Activated T-helper 2 cell treated with anti-CD3 and anti-CD28 coated beads, Interferon-gamma antibody, Interleukin-2, Interleukin-4, amounts not matched to agents 10 μg/mL and 5 μg/mL and 100 μg/mL, durations not matched to agents 14 hours and 24 hours and 36 hours (primary cell): ENCODE data around the gene ATP6V0A1. TPM values are rescaled to one million over a fixed set of nuclear protein-coding genes. Genes with fewer than 3 reads are reported as not detected.
"Not testable (repeated sequence)": the region's sequence is repeated elsewhere in the genome, so short reads cannot be mapped to it uniquely, and the experiment has no call there.

Source experiments
- DNase-seq: peaks from one replicate; pipeline ENCODE4 v3.0.0; 2021; ENCODE audit warnings: low spot score
- H3K27ac Mint-ChIP-seq: one replicate; pipeline ENCODE4 v1.8.0; 2021; ENCODE audit warnings: mixed read lengths
- H3K27me3 Mint-ChIP-seq: one replicate; pipeline ENCODE4 v1.8.0; 2021; ENCODE audit warnings: low read depth, mixed read lengths
- H3K36me3 Mint-ChIP-seq: one replicate; pipeline ENCODE4 v1.8.0; 2021; ENCODE audit warnings: low read depth, mixed read lengths
- H3K4me1 Mint-ChIP-seq: one replicate; pipeline ENCODE4 v1.8.0; 2021; ENCODE audit warnings: low read depth, mixed read lengths
- H3K4me3 Mint-ChIP-seq: one replicate; pipeline ENCODE4 v1.8.0; 2021; ENCODE audit warnings: low read depth, mild to moderate bottlenecking, moderate library complexity, mixed read lengths
- H3K9me3 Mint-ChIP-seq: one replicate; pipeline ENCODE4 v1.8.0; 2021; ENCODE audit warnings: mixed read lengths
- intact Hi-C: fragments of 100-400 bp; cut with micrococcal nuclease; formaldehyde crosslinking; loops from one replicate; pipeline ENCODE4 v1.15.1; 2023
- total RNA-seq: library from RNA; stranded (reverse); gene quantifications from 2 replicates; pipeline ENCODE4 v1.2.3, GENCODE V29; 2022

The ATP6V0A1 gene
- total RNA-seq, 1 donor from 2014 or later = 17.5 TPM

- no peak for DNase-seq
- intact Hi-C loops = no loop called here
- Mint-ChIP-seq H3K27me3 (no peaks in the 10 kb centered on the region), H3K4me3 (no peak overlapping the region), H3K9me3 (no peaks in the 10 kb centered on the region), H3K4me1 (peaks cover 18% of the 10 kb centered on the region), H3K36me3 (peaks cover 13% of the 10 kb centered on the region), H3K27ac (no peak overlapping the region)
These were observed 86.2 kb downstream of the ATP6V0A1 start for GRCh38 chr17:42544874-42545283.

- H3K36me3 Mint-ChIP-seq, H3K4me3 Mint-ChIP-seq, DNase-seq, intact Hi-C loops, H3K9me3 Mint-ChIP-seq, H3K27me3 Mint-ChIP-seq, H3K27ac Mint-ChIP-seq: not testable (repeated sequence)
- peaks cover 16% of the 10 kb centered on the region for H3K4me1 Mint-ChIP-seq
These were observed 87.3 kb downstream of the ATP6V0A1 start for GRCh38 chr17:42545755-42546505.

DNA sequence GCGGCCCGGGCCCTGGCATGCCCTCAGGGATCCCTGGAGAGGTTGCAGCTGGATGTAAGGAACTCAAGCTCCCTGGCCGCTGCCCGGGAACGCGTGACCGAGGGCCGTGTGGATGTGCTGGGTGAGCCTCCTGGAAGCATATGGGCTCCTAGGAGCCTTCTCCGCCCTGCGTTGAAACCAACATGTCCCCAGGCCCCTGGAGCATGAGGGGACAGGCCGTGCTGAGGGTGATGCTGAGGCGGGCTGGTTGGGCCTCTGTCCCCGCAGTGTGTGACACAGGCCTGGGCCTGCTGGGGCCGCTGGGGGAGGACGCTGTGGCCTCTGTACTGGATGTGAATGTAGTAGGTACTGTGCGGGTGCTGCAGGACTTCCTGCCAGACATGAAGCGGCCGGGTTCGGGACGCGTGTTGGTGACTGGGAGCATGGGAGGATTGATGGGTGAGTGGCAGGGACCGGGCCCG is 88.4 kb downstream of the ATP6V0A1 start:
- no peak overlapping the region for H3K4me3 Mint-ChIP-seq
- H3K27ac Mint-ChIP-seq = no peak overlapping the region
- intact Hi-C loops = no loop called here
- no peaks in the 10 kb centered on the region for H3K9me3 Mint-ChIP-seq
- H3K27me3 Mint-ChIP-seq = no peaks in the 10 kb centered on the region
- H3K36me3 Mint-ChIP-seq = peaks cover 3% of the 10 kb centered on the region
- H3K4me1 Mint-ChIP-seq = peaks cover 11% of the 10 kb centered on the region
- no peak for DNase-seq

DNA sequence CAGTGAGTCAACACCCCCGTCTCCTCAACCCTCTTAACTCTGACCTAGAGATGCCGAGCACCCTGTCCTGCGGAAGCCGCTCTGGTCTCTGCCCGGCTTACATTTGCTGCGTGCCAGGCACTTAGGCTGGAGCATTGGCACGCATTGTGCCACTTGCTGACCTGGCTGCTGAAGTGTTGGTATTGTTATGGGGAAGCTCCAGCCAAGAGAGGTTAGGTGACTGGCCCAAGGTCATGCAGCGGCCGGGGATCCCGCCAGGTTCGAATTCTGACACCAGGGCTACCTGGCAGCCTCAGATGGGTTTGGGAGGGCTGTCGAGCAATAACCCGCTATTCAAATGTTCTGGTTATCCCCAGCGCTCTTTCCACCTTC is 89.0 kb downstream of the ATP6V0A1 start:
- Mint-ChIP-seq H3K36me3 (peaks cover 9% of the 10 kb centered on the region), H3K27me3 (no peaks in the 10 kb centered on the region), H3K4me3 (no peak overlapping the region), H3K4me1 (peaks cover 11% of the 10 kb centered on the region), H3K9me3 (no peaks in the 10 kb centered on the region), H3K27ac (no peak overlapping the region)
- intact Hi-C loops = no loop called here
- no peak for DNase-seq

DNA sequence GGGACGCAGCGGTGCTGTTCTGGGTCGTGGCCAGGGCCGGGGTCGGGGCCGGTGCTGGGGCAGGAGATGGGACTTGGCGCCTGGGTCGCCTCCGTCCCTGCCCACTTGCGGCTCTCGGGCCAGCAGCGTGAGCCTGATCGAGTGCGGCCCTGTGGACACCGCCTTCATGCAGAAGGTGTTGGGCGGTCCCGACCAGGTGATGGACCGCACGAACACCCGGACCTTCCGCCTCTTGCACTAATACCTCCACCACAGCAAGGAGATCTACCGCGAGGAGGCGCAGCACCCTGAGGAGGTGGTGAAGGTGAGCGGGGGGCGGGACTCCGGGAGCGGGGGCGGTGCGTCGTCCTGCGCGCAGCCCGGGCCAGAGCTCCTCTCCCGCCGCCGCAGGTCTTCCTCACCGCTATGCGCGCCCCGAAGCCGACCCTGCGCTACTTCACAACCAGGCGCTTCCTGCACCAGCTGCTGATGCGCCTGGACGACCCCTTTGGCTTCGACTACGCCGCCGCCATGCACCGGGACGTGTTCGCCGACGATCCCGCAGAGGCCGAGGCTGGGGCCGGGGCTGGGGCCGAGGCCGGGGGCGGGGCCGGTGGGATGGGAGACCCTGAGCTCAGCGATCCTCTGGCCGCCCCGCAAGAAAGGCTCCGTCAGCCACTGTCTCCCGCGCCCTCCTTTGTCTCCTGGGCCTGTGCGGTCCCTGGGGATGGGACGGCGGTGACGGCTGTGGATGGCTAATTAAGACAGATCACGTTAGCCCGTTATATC is 89.6 kb downstream of the ATP6V0A1 start:
- Mint-ChIP-seq H3K4me1 (peaks cover 11% of the 10 kb centered on the region), H3K9me3 (no peaks in the 10 kb centered on the region), H3K36me3 (peaks cover 10% of the 10 kb centered on the region), H3K27ac (no peak overlapping the region), H3K27me3 (no peaks in the 10 kb centered on the region), H3K4me3 (peak overlapping the region; percentile 37)
- peak; percentile 68 for DNase-seq
- intact Hi-C loops = no loop called here

DNA sequence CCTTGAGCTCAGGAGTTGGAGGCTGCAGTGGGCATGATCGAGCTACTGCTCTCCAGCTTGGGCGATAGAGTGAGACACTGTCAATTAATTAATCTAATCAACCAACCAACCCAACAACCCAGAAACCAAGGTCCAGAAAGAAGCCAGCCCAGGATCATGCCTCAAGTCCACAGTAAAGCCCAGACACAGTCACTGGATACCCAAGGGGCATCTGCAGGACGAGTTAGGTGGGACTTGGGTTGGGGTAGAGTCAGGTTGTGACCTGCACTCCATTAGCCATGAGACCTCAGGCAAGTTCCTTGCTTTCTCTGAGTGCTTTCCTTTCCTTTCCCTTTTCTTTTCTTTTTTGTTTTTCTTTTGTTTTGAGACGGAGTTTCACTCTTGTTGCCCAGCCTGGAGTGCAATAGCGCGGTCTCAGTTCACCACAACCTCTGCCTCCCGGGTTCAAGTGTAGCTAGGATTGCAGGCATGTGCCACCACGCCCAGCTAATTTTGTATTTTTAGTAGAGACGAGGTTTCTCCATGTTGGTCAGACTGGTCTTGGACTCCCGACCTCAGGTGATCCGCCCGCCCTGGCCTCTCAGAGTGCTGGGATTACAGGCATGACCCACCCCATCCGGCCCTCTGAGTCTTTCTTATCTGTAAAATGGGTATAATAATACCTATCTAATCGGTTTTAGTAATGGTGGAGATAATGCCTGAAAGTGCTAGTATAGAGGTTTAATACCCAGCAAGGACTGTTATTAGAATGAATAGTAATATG is 90.5 kb downstream of the ATP6V0A1 start:
- intact Hi-C loops = no loop called here
- peaks cover 11% of the 10 kb centered on the region for H3K4me1 Mint-ChIP-seq
- H3K27me3 Mint-ChIP-seq = no peaks in the 10 kb centered on the region
- no peak overlapping the region for H3K27ac Mint-ChIP-seq
- H3K9me3 Mint-ChIP-seq = no peaks in the 10 kb centered on the region
- peak overlapping the region; percentile 5 for H3K4me3 Mint-ChIP-seq
- peaks cover 10% of the 10 kb centered on the region for H3K36me3 Mint-ChIP-seq
- DNase-seq = no peak

- Mint-ChIP-seq H3K4me1 (peaks cover 20% of the 10 kb centered on the region), H3K4me3 (peak within 1 kb of the TSS; percentile 93), H3K27ac (peak within 1 kb of the TSS; percentile 46)
- H3K27me3 Mint-ChIP-seq, DNase-seq, H3K9me3 Mint-ChIP-seq, intact Hi-C loops, H3K36me3 Mint-ChIP-seq: not testable (repeated sequence)
These were observed 94.1 kb downstream of the ATP6V0A1 start, which contains the start of gene HSD17B1 for GRCh38 chr17:42552736-42553135. Gene HSD17B1 (plus strand): TSS chr17:42552923. CDS start chr17:42552934, 11 bp downstream.

DNA sequence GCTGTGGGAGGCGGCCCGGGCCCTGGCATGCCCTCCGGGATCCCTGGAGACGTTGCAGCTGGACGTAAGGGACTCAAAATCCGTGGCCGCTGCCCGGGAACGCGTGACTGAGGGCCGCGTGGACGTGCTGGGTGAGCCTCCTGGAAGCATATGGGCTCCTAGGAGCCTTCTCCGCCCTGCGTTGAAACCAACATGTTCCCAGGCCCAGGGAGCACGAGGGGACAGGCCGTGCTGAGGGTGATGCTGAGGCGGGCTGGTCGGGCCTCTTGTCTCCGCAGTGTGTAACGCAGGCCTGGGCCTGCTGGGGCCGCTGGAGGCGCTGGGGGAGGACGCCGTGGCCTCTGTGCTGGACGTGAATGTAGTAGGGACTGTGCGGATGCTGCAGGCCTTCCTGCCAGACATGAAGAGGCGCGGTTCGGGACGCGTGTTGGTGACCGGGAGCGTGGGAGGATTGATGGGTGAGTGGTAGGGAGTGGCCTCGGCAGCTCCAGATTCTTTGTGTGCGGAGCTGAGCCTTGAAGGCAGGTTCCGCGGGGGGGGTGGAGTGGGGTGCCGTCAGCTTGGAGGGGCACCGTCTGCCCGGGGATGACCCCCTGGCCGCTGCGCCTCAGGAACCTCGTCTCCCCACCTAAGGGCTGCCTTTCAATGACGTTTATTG is 94.6 kb downstream of the ATP6V0A1 start:
- H3K27me3 Mint-ChIP-seq = no peaks in the 10 kb centered on the region
- DNase-seq = no peak
- H3K4me1 Mint-ChIP-seq = peaks cover 20% of the 10 kb centered on the region
- peak overlapping the region; percentile 46 for H3K27ac Mint-ChIP-seq
- peak overlapping the region; percentile 93 for H3K4me3 Mint-ChIP-seq
- peaks cover 7% of the 10 kb centered on the region for H3K36me3 Mint-ChIP-seq
- no peaks in the 10 kb centered on the region for H3K9me3 Mint-ChIP-seq
- intact Hi-C loops = no loop called here

DNA sequence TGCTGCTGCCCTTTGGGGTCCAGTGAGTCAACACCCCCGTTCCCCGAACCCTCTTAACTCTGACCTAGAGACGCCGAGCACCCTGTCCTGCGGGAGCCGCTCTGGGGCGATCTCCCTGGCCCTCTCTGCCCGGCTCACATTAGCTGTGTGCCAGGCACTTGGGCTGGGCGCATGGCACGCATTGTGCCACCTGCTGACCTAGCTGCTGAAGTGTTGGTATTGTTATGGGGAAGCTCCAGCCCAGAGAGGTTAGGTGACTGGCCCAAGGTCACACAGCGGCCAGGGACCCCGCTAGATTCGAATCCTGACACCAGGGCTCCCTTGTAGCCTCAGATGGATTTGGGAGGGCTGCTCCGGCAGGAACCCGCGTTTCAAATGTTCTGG is 95.2 kb downstream of the ATP6V0A1 start:
- intact Hi-C loops = no loop called here
- DNase-seq = no peak
- peak overlapping the region; percentile 93 for H3K4me3 Mint-ChIP-seq

DNA sequence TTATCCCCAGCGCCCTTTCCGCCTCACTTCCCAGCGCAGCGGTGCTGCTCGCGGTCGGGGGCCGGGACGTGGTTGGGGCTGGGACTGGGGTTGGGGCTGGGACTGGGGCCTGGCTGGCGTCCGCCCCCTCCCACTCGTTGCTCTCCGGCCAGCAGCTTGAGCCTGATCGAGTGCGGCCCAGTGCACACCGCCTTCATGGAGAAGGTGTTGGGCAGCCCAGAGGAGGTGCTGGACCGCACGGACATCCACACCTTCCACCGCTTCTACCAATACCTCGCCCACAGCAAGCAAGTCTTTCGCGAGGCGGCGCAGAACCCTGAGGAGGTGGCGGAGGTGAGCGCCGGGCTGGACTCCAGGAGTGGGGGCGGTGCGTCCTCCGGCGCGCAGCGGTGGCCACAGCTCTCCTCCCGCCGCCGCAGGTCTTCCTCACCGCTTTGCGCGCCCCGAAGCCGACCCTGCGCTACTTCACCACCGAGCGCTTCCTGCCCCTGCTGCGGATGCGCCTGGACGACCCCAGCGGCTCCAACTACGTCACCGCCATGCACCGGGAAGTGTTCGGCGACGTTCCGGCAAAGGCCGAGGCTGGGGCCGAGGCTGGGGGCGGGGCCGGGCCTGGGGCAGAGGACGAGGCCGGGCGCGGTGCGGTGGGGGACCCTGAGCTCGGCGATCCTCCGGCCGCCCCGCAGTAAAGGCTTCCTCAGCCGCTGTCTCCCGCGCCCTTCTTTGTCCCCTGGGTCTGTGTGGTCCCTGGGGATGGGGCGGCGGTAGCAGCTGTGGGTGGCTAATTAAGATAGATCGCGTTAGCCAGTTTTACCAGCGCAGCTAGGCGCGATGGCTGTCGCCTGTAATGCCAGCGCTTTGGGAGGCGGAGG is 95.8 kb downstream of the ATP6V0A1 start:
- peaks cover 7% of the 10 kb centered on the region for H3K36me3 Mint-ChIP-seq
- peak; percentile 77 for DNase-seq
- H3K9me3 Mint-ChIP-seq = no peaks in the 10 kb centered on the region
- peaks cover 13% of the 10 kb centered on the region for H3K4me1 Mint-ChIP-seq
- peak overlapping the region; percentile 91 for H3K27ac Mint-ChIP-seq
- H3K27me3 Mint-ChIP-seq = no peaks in the 10 kb centered on the region
- intact Hi-C loops = no loop called here
- H3K4me3 Mint-ChIP-seq = peak overlapping the region; percentile 93

More for the DNA sequence above, 95.2 kb downstream of the ATP6V0A1 start:
- Mint-ChIP-seq H3K27me3 (no peaks in the 10 kb centered on the region), H3K27ac (peak overlapping the region; percentile 91), H3K4me1 (peaks cover 17% of the 10 kb centered on the region), H3K9me3 (no peaks in the 10 kb centered on the region), H3K36me3 (peaks cover 7% of the 10 kb centered on the region)

DNA sequence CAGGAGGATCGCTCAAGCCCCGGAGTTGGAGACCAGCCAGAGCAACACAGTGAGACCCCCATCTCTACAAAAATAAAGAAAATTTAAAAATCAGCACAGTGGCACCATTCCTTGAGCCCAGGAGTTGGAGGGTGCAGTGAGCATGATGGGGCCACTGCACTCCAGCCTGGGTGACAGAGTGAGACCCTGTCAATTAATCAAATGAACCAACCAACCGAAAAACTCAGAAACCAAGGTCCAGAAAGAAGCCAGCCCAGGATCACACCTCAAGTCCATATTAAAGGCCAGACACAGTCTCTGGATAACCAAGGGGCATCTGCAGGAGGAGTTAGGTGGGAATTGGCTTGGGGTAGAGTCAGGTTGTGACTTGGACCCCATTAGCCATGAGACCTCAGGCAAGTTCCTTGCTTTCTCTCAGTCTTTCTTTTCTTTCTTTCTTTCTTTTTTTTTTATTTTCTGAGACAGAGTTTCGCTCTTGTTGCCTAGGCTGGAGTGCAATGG is 96.5 kb downstream of the ATP6V0A1 start:
- Mint-ChIP-seq H3K27me3 (no peaks in the 10 kb centered on the region), H3K4me3 (peak overlapping the region; percentile 93), H3K4me1 (peaks cover 13% of the 10 kb centered on the region), H3K36me3 (peaks cover 7% of the 10 kb centered on the region), H3K9me3 (no peaks in the 10 kb centered on the region), H3K27ac (peak overlapping the region; percentile 91)
- intact Hi-C loops = no loop called here
- no peak for DNase-seq
